Measurements from ENCODE around the gene SSRP1. TPM values are rescaled to one million over a fixed set of nuclear protein-coding genes. Genes with fewer than 3 reads are reported as not detected.

Gene SSRP1
- total RNA-seq, 1 experiment from 2014 or later = 173 TPM

DNA sequence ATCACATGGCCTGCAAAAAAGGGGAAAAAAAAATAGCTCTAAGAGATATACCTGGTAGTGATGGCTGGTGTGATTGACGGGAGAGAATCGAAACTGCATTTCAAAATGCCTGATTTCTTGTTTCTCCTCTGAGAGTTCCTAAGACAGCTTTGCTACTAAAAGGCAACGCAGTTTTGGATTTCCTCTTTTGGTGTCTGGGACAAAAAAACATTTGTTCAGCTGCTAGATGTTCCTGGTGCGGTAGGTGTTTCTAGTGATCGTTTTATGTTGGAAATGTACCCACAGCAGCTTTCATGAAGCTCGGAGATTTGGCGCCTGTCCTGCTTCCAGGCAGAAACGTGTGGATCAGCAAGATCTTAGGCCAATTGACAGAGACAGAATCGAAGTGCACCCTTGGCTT is 20.6 kb upstream of the SSRP1 start:
- Histone ChIP-seq H3K4me3 (ENCODE audit: low read depth in 2 of 2, low read length in 2 of 2) (no peak overlapping the region), H3K27me3 (ENCODE audit: control insufficient read depth, insufficient read depth, low read length) (no peaks in the 10 kb centered on the region), H3K4me1 (ENCODE audit: control insufficient read depth, insufficient read depth, low read length) (0 out of 2 replicates have a peak, but pooled peaks cover 7% of the 10 kb centered on the region), H3K36me3 (ENCODE audit: control insufficient read depth, insufficient read depth, low read length) (no peaks in the 10 kb centered on the region), H3K9me3 (ENCODE audit: control insufficient read depth, insufficient read depth, low read depth, low read length) (no peaks in the 10 kb centered on the region), H3K27ac (ENCODE audit: low read length) (no peak overlapping the region)
- no TSS peak for BruUV-seq (replicated peaks)
- intact Hi-C loops (cut with micrococcal nuclease; ENCODE audit: unreplicated experiment) = no loop called here
- ATAC-seq (no peak), DNase-seq (ENCODE audit: low read depth, low spot score) (no peak)
- CTCF ChIA-PET = interaction anchor here (0.6 kb wide), 1 partner anchor 108 kb away, joined by 5 read pairs; no protein-coding TSS in a partner anchor
- POLR2A ChIA-PET = no interaction called here
- in situ Hi-C loops (cut with HindIII; ENCODE audit: low pct_unique_long_range_greater_than_20kb, low sequenced_read_pairs) = no loop called here
- TF ChIP-seq TCF7L2 (IDR thresholded peaks at IDR 0.05; ENCODE audit: low read depth, low read length) (no peak), SIN3A (IDR thresholded peaks at IDR 0.05; ENCODE audit: borderline replicate concordance, insufficient read depth, low read depth, low read length) (no peak), POLR2AphosphoS5 (IDR thresholded peaks at IDR 0.05; ENCODE audit: low read depth, low read length) (no peak)
- TF ChIP-seq, protein P1, sequence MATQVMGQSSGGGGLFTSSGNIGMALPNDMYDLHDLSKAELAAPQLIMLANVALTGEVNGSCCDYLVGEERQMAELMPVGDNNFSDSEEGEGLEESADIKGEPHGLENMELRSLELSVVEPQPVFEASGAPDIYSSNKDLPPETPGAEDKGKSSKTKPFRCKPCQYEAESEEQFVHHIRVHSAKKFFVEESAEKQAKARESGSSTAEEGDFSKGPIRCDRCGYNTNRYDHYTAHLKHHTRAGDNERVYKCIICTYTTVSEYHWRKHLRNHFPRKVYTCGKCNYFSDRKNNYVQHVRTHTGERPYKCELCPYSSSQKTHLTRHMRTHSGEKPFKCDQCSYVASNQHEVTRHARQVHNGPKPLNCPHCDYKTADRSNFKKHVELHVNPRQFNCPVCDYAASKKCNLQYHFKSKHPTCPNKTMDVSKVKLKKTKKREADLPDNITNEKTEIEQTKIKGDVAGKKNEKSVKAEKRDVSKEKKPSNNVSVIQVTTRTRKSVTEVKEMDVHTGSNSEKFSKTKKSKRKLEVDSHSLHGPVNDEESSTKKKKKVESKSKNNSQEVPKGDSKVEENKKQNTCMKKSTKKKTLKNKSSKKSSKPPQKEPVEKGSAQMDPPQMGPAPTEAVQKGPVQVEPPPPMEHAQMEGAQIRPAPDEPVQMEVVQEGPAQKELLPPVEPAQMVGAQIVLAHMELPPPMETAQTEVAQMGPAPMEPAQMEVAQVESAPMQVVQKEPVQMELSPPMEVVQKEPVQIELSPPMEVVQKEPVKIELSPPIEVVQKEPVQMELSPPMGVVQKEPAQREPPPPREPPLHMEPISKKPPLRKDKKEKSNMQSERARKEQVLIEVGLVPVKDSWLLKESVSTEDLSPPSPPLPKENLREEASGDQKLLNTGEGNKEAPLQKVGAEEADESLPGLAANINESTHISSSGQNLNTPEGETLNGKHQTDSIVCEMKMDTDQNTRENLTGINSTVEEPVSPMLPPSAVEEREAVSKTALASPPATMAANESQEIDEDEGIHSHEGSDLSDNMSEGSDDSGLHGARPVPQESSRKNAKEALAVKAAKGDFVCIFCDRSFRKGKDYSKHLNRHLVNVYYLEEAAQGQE (IDR thresholded peaks at IDR 0.05; ENCODE audit: insufficient read depth in 1 of 2, low read depth in 2 of 2, low read length in 1 of 2) = no peak
- TF ChIP-seq, protein P2, sequence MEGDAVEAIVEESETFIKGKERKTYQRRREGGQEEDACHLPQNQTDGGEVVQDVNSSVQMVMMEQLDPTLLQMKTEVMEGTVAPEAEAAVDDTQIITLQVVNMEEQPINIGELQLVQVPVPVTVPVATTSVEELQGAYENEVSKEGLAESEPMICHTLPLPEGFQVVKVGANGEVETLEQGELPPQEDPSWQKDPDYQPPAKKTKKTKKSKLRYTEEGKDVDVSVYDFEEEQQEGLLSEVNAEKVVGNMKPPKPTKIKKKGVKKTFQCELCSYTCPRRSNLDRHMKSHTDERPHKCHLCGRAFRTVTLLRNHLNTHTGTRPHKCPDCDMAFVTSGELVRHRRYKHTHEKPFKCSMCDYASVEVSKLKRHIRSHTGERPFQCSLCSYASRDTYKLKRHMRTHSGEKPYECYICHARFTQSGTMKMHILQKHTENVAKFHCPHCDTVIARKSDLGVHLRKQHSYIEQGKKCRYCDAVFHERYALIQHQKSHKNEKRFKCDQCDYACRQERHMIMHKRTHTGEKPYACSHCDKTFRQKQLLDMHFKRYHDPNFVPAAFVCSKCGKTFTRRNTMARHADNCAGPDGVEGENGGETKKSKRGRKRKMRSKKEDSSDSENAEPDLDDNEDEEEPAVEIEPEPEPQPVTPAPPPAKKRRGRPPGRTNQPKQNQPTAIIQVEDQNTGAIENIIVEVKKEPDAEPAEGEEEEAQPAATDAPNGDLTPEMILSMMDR (IDR thresholded peaks at IDR 0.05) = no peak

DNA sequence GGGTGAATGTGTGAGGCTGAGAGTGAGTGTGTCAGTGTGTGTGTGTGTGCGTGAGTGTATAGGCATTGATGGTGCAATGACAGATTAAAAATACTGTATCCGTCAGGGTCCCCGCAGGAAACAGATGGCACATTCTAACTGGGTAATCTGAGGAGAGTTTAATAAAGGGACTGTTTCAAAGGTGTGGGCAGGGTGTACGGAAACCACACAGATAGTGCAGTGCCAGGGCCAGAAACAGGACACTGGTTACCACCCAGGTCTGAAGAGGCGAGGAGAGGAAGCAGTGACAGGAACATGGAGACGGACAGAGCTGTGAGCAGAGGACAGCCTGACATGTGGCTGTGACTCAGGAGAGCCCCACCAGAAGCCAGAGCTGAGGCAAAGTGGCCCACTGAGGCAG is 19.0 kb upstream of the SSRP1 start:
- TF ChIP-seq, protein P1 (IDR thresholded peaks at IDR 0.05; ENCODE audit: insufficient read depth in 1 of 2, low read depth in 2 of 2, low read length in 1 of 2) = no peak
- TF ChIP-seq POLR2AphosphoS5 (IDR thresholded peaks at IDR 0.05; ENCODE audit: low read depth, low read length) (no peak), SIN3A (IDR thresholded peaks at IDR 0.05; ENCODE audit: borderline replicate concordance, insufficient read depth, low read depth, low read length) (no peak), TCF7L2 (IDR thresholded peaks at IDR 0.05; ENCODE audit: low read depth, low read length) (no peak)
- TF ChIP-seq, protein P2 (IDR thresholded peaks at IDR 0.05) = no peak
- ChIA-PET POLR2A (no interaction called here), CTCF (no interaction called here)
- BruUV-seq (replicated peaks) = no TSS peak
- intact Hi-C loops (cut with micrococcal nuclease; ENCODE audit: unreplicated experiment) (no loop called here), in situ Hi-C loops (cut with HindIII; ENCODE audit: low pct_unique_long_range_greater_than_20kb, low sequenced_read_pairs) (no loop called here)
- H3K9me3 ChIP-seq (ENCODE audit: control insufficient read depth, insufficient read depth, low read depth, low read length) = 0 out of 2 replicates have a peak, but pooled peaks cover 3% of the 10 kb centered on the region
- no peak for ATAC-seq
- 0 out of 2 replicates have a peak, but pooled peaks cover 3% of the 10 kb centered on the region for H3K4me1 ChIP-seq (ENCODE audit: control insufficient read depth, insufficient read depth, low read length)
- H3K4me3 ChIP-seq (ENCODE audit: low read depth in 2 of 2, low read length in 2 of 2) = no peak overlapping the region
- H3K27me3 ChIP-seq (ENCODE audit: control insufficient read depth, insufficient read depth, low read length) = no peaks in the 10 kb centered on the region
- no peaks in the 10 kb centered on the region for H3K36me3 ChIP-seq (ENCODE audit: control insufficient read depth, insufficient read depth, low read length)
- no peak for DNase-seq (ENCODE audit: low read depth, low spot score)
- no peak overlapping the region for H3K27ac ChIP-seq (ENCODE audit: low read length)
